Measurements from ENCODE around the gene DCC. TPM values are rescaled to one million over a fixed set of nuclear protein-coding genes. Genes with fewer than 3 reads are reported as not detected.

The DCC gene
- total RNA-seq, 2 donors from 2014 or later = 0.10 to 0.48 TPM

DNA sequence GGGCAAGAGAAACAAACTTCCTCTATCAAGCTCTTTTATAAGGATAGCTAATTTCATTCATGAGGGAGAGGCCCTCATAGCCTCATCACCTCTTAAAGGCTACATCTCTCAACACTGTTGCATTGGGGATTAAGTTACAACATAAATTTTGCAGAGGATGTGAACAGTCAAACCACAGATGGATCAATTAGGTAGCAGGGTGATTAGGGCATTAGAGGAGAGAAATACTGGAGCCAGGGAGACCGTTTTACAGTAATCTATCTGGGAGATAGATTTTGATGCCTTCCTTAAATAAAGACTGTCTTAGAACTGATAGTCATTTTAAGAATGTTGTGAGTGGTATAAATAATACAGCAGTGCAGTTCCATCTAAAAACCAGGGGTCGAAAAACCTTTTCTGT lies 258.9 kb downstream of the DCC start:
- H3K27ac ChIP-seq = no peak overlapping the region
- H3K9me3 ChIP-seq = no peaks in the 10 kb centered on the region
- TF ChIP-seq CTCF (IDR thresholded peaks at IDR 0.05) = no peak
- intact Hi-C loops (cut with DNase I) = no loop called here
- no peaks in the 10 kb centered on the region for H3K4me1 ChIP-seq
- H3K36me3 ChIP-seq = no peaks in the 10 kb centered on the region
- H3K4me3 ChIP-seq = no peak overlapping the region
- H3K27me3 ChIP-seq = no peaks in the 10 kb centered on the region
- no peak for DNase-seq
- H3K9ac ChIP-seq (ENCODE audit: low read depth in 2 of 2, low read length in 2 of 2) = no peak overlapping the region

DNA sequence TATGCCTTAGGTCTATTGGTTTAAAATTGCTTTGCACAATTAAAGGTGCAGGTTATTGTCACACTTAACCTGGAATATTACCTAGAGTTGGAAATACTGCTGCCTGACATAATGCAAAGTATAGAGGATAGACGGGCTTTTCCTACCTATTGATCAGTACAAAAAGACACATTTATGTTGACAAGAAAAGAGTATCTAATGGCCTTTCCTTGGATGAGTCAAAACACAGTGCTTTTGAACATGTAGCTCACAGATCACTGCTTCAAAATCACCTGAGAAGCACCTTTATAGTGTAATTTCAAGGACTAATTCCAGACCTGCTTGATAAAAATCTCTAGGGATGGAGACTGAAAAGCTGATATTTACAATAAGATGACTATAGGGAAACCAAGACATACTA lies 262.8 kb downstream of the DCC start:
- Histone ChIP-seq H3K36me3 (no peaks in the 10 kb centered on the region), H3K4me1 (no peaks in the 10 kb centered on the region), H3K9ac (ENCODE audit: low read depth in 2 of 2, low read length in 2 of 2) (no peak overlapping the region), H3K4me3 (no peak overlapping the region), H3K9me3 (no peaks in the 10 kb centered on the region), H3K27me3 (no peaks in the 10 kb centered on the region), H3K27ac (no peak overlapping the region)
- no peak for TF ChIP-seq CTCF (IDR thresholded peaks at IDR 0.05)
- no peak for DNase-seq
- intact Hi-C loops (cut with DNase I) = no loop called here

- Histone ChIP-seq H3K4me3 (no peak overlapping the region), H3K9me3 (no peaks in the 10 kb centered on the region), H3K4me1 (no peaks in the 10 kb centered on the region), H3K27me3 (no peaks in the 10 kb centered on the region), H3K9ac (ENCODE audit: low read depth in 2 of 2, low read length in 2 of 2) (no peak overlapping the region), H3K36me3 (no peaks in the 10 kb centered on the region), H3K27ac (no peak overlapping the region)
- intact Hi-C loops (cut with DNase I) = no loop called here
- no peak for TF ChIP-seq CTCF (IDR thresholded peaks at IDR 0.05)
- DNase-seq = no peak
Observed at GRCh38 chr18:52605345-52605744, 265.3 kb downstream of the DCC start.

DNA sequence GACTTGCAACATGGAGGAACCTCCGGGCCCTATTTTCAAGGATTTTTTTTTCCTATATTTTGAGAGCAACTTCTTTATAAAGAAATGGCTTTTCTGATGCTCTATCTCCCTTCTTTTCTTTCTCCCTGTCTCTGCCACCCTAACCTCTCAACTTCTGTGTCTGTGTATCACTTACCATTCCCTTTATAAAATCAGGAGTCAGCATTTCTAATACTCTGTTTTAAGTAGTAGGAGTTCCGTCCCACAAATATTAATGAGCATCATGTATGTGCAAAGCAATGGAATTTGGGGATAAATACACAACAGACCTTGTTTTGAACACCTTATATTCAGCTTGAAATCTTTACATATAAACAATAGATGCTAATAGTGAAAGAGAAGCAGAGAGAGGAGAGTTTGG lies 268.0 kb downstream of the DCC start:
- H3K4me1 ChIP-seq = no peaks in the 10 kb centered on the region
- intact Hi-C loops (cut with DNase I) = no loop called here
- H3K27me3 ChIP-seq = no peaks in the 10 kb centered on the region
- H3K9ac ChIP-seq (ENCODE audit: low read depth in 2 of 2, low read length in 2 of 2) = no peak overlapping the region
- H3K36me3 ChIP-seq = no peaks in the 10 kb centered on the region
- no peak for TF ChIP-seq CTCF (IDR thresholded peaks at IDR 0.05)
- no peak overlapping the region for H3K4me3 ChIP-seq
- no peak for DNase-seq
- no peaks in the 10 kb centered on the region for H3K9me3 ChIP-seq
- H3K27ac ChIP-seq = no peak overlapping the region

- intact Hi-C loops (cut with DNase I) = no loop called here
- H3K36me3 ChIP-seq = no peaks in the 10 kb centered on the region
- no peaks in the 10 kb centered on the region for H3K9me3 ChIP-seq
Observed at GRCh38 chr18:52610451-52611115, 270.6 kb downstream of the DCC start.

More at GRCh38 chr18:52610451-52611115, 270.6 kb downstream of the DCC start:
- H3K27me3 ChIP-seq = no peaks in the 10 kb centered on the region
- no peak overlapping the region for H3K4me3 ChIP-seq
- no peak for DNase-seq
- no peak for TF ChIP-seq CTCF (IDR thresholded peaks at IDR 0.05)
- no peak overlapping the region for H3K27ac ChIP-seq
- H3K4me1 ChIP-seq = no peaks in the 10 kb centered on the region
- H3K9ac ChIP-seq (ENCODE audit: low read depth in 2 of 2, low read length in 2 of 2) = no peak overlapping the region

All from colonic mucosa (tissue), 4 donors.